Erythroblast (primary cell): Measurements from ENCODE around the gene PHAX.

ENCODE experiments used
- GATA1 ChIP-seq: IDR thresholded peaks from 2 replicates; pipeline ENCODE4 v1.6.1; 2011; ENCODE audit warnings: low read depth, mild to moderate bottlenecking, control low read depth, low read length, moderate library complexity
- POLR2A ChIP-seq: IDR thresholded peaks from 2 replicates; pipeline ENCODE4 v1.6.1; 2011; ENCODE audit warnings: mild to moderate bottlenecking, low read length

GRCh38 chr5:126645132-126645531 lies 44.4 kb downstream of the PHAX start:
- TF ChIP-seq POLR2A = no peak
- TF ChIP-seq GATA1 = no peak
